Activated CD8-positive, alpha-beta memory T cell treated with anti-CD3 and anti-CD28 coated beads, Interleukin-2, amount 50 U/mL, for 4 hours (primary cell): ENCODE measurements around the gene SRSF6.
"Not testable (repeated sequence)": the region's sequence is repeated elsewhere in the genome, so short reads cannot be mapped to it uniquely, and the experiment has no call there.

Source experiments
- DNase-seq: peaks from one replicate; pipeline ENCODE4 v3.0.0-alpha.2; 2020

Gene SRSF6

DNA sequence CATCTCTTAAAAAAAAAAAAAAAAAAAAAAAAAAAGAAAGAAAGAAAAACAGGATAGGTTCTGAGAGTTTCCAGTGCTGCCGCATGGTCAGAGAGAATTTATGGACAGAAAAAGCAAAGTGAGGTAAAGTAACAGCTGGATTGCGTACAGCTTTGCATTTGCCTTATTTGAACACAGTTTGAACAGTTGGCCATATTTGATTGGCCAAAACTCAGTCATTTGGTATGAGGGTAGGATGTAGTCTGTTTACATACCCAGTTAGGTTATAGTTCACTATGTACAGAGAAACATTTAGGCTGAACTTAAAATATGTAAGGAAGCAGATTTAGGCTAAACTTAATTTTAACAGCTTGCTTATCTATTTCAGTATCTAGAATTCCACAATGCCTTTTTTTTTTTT, 32.3 kb downstream of the SRSF6 start:
- no peak for DNase-seq

- DNase-seq = no peak
Measured at GRCh38 chr20:43492101-43492500, 34.4 kb downstream of the SRSF6 start.

DNA sequence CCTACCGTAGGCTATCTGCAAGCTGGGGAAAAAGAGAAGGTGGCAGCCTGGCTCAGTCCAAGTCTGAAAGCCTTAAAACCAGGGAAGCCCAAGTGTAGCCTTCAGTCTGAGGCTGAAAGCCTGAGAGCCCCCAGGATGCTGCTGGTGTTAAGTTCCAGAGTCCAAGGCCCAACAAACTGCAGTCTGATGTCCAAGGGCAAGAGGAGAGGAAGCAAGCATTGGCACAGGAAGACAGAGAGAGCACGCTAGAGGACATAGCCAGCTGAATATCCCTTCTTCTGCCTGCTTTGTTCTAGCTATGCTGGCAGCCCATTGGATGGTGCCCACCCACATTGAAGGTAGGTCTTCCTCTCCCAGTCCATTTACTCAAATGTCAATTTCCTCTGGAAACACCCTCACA, 37.7 kb downstream of the SRSF6 start:
- DNase-seq = no peak

DNA sequence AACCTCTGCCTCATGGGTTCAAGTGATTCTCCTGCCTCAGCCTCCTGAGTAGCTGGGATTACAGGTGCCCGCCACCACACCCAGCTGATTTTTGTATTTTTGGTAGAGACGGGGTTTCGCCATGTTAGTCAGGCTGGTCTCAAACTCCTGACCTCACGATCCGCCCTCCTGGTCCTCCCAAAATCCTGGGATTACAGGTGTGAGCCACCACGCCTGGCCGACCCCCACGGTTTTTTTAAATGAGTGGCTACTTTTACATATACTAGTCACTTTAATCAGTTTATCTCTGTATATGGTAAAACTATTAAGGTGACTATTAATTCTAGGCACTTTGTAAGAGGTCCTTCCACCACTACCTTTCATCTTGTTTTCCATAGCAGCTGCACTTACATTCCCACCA, 44.3 kb downstream of the SRSF6 start:
- DNase-seq = not testable (repeated sequence)

DNA sequence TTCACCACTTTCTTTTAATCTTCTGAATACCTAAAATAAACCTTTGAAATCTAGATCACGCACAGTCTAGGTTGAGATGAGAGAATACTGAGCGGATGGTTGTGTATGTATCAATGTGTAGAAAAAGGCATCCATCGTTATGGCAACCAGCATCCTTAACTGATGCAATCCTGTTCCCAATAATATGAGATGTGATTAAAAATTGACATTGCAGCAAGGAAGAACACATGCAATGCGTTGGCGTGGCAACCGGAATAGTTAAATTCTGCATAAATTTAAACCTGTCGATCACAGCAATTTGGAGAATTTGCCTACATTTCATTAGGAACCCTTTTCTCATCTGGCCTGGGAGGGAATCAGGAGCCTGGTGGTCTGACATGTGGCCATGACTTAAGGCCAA, 48.5 kb downstream of the SRSF6 start:
- DNase-seq = no peak

DNA sequence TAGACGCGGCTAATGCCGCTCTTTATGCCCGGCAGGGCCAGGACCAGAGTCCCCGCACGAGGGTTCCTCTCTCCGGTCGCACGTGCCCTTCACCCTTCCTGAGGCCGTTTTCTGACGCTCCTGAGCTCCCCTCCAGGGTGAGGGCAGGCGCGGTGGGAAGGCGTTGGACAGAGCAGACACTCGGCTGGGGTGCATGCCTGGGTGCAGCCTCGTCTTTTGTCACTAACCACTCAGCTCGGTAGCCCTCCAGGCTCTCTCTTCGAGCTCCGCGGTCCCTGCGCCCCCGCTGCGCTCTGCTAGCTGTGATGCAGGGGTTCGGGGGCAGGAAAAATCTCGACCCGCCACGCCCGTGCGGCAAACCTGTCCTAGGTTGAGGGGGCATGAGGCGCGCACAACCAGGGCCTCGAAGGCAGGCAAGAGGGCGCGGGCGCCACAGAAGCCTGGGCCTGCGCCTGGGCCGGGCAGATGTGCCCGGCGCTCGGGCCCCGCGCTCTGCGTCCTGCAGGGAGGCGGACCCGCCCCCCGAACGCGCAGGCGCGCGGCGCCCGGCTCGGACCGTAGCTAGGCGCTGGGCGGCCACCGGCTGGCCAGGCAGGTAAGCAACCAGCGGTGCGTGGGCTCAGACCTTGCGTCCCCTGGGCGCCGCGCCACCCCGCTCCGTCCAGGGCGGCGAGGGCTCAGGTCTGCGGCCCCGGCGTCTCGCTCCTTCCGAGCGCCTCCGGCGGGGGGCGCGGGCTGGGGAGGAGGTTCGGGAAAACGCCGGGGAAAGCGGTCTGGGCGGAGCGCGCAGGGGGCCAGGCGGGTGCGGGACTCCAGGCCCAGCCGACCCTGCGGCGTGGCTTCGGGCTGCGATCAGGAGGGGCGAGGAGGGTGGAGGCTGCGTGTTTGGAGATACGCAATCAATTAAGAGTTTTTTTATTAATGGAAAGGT, 49.7 kb downstream of the SRSF6 start, which contains the start of gene L3MBTL1:
Gene L3MBTL1 (plus strand): TSS at position 548 of the 931 bp plus-strand sequence. CDS start 5,807 bp downstream, outside the sequence.
- DNase-seq = peak; percentile 15

DNA sequence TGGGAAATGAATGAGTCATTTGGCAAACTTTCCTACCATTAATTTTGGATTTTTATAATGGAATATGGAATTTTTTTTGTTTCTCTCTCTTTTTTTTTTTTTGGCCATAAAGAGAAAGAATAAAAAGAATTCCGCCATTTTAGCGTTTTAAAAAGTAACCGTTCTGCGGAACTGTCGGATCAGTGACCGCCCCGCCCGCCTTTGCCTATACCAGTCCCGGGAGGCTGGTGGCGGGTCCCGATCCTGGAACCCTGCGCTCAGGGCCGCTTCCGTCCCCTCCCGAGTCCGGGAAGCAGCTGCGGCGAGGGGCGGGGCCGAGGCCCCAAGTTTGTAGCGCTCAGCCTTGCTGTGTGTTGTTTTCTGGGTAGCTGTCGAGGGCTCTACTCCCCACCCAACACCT, 50.4 kb downstream of the SRSF6 start:
- DNase-seq = no peak

DNA sequence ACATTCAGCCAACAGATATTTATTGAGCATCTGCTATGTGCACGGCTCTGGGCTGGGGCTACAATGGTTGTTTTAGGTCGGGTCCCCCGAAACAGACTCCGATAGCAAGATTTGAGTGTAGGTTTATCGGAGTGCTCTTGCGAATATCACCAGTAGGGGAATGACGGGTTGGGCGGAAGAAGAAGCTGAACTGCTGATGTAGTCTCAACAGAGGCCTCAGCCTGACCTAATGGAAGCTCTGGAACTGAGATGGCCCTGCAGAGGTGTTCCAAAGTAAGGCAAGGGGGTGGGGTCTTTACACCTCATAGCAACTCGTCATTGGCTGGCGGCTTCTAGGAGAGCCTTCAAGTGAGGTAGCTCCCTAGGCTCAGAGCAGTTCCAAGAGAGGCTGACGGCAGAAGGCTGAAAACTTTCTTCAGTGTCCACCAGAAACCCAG, 50.9 kb downstream of the SRSF6 start:
- DNase-seq = no peak

DNA sequence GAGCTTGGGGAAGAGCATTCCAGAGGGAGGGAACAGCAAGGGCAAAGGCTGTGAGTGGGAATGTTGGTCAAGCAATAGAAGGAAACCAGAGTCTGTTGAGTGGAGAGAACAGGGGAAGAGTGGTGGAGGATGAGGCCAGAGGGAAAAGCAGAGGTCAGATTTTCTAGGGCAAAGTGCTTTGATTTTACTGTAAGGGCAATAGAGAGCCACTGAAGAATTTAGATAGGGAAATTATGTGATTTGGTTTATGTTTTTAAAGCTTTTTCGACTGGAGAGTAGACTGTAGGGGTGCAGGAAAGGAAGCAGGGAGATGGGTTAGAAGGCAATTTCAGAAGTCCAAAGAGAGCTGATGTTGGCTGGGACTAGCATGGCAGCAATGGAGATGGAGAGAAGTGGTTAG, 54.2 kb downstream of the SRSF6 start:
- no peak for DNase-seq

- DNase-seq = no peak
Measured at GRCh38 chr20:43513372-43513930, 55.8 kb downstream of the SRSF6 start.
